ENCODE results near the gene BFSP2.

Gene BFSP2, protein sequence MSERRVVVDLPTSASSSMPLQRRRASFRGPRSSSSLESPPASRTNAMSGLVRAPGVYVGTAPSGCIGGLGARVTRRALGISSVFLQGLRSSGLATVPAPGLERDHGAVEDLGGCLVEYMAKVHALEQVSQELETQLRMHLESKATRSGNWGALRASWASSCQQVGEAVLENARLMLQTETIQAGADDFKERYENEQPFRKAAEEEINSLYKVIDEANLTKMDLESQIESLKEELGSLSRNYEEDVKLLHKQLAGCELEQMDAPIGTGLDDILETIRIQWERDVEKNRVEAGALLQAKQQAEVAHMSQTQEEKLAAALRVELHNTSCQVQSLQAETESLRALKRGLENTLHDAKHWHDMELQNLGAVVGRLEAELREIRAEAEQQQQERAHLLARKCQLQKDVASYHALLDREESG

DNA sequence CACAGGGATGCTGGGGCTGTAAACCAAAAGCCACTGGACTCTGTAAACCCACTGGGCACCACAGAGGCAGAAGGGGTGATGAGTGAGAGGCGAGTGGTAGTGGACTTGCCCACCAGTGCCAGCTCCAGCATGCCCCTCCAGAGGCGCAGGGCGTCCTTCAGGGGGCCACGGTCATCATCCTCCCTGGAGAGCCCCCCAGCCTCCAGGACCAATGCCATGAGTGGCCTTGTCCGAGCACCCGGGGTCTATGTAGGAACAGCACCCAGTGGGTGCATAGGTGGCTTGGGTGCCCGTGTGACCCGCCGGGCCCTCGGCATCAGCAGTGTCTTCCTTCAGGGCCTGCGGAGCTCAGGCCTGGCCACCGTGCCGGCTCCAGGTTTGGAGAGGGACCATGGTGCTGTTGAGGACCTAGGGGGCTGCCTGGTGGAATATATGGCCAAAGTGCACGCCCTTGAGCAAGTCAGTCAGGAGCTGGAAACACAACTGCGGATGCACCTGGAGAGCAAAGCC, at the start of gene BFSP2:
Gene BFSP2 (plus strand): TSS at position 51 of the 510 bp plus-strand sequence. CDS start 28 bp downstream, at position 79.
- Histone ChIP-seq H3K27me3 (ENCODE audit: control insufficient read depth, low read length) (no peaks in the 10 kb centered on the region), H3K4me2 (ENCODE audit: low read length) (no peak within 1 kb of the TSS)

DNA sequence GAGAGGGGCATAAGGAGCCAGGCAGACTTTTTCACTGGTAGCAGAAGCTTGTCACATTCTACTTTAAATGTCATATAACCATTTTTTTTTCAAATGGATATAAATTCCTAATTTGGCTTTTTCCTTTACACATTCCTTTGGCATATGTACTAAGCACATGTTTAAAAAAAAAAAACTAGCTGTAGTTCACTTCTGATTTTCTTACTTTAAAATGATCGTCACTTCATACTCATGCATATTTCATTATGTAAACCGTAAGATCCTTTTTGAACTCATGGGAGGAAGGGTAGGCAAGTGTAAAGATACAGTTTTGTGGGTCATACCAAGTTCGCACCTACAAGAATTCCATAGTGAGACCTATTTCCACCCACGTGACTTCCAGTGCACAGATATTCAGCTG, 45.1 kb upstream of the BFSP2 start:
- TF ChIP-seq EZH2phosphoT487 (IDR thresholded peaks at IDR 0.05; ENCODE audit: borderline replicate concordance, low read length), result no peak
- TF ChIP-seq, protein P1, sequence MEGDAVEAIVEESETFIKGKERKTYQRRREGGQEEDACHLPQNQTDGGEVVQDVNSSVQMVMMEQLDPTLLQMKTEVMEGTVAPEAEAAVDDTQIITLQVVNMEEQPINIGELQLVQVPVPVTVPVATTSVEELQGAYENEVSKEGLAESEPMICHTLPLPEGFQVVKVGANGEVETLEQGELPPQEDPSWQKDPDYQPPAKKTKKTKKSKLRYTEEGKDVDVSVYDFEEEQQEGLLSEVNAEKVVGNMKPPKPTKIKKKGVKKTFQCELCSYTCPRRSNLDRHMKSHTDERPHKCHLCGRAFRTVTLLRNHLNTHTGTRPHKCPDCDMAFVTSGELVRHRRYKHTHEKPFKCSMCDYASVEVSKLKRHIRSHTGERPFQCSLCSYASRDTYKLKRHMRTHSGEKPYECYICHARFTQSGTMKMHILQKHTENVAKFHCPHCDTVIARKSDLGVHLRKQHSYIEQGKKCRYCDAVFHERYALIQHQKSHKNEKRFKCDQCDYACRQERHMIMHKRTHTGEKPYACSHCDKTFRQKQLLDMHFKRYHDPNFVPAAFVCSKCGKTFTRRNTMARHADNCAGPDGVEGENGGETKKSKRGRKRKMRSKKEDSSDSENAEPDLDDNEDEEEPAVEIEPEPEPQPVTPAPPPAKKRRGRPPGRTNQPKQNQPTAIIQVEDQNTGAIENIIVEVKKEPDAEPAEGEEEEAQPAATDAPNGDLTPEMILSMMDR (IDR thresholded peaks at IDR 0.05; ENCODE audit: low read depth, low read length, poor library complexity, severe bottlenecking), result no peak
- Histone ChIP-seq H3K27me3 (ENCODE audit: control insufficient read depth, low read length) (peaks cover 9% of the 10 kb centered on the region), H3K27ac (ENCODE audit: low read depth, low read length) (no peak overlapping the region), H3K79me2 (ENCODE audit: control insufficient read depth, low read length) (no peaks in the 10 kb centered on the region), H3K4me3 (ENCODE audit: low read length) (no peak overlapping the region), H3K4me2 (ENCODE audit: low read length) (no peak overlapping the region), H3K9me3 (ENCODE audit: control insufficient read depth, insufficient read depth, low read length) (no peaks in the 10 kb centered on the region), H3F3A (ENCODE audit: control insufficient read depth, insufficient read depth) (no peaks in the 10 kb centered on the region), H3K36me3 (ENCODE audit: control insufficient read depth, low read length) (no peaks in the 10 kb centered on the region), H4K20me1 (ENCODE audit: control insufficient read depth, insufficient read depth, low read depth, low read length) (no peaks in the 10 kb centered on the region), H3K9me2 (replicated peaks; ENCODE audit: control insufficient read depth, low read length) (no peaks in the 10 kb centered on the region), H3K4me1 (ENCODE audit: control insufficient read depth, low read length) (no peaks in the 10 kb centered on the region)

More for the DNA sequence above, at the start of gene BFSP2:
- TF ChIP-seq, protein P1 (IDR thresholded peaks at IDR 0.05; ENCODE audit: low read depth, low read length, poor library complexity, severe bottlenecking), result no peak
- no peak for TF ChIP-seq EZH2phosphoT487 (IDR thresholded peaks at IDR 0.05; ENCODE audit: borderline replicate concordance, low read length)
- Histone ChIP-seq H4K20me1 (ENCODE audit: control insufficient read depth, insufficient read depth, low read depth, low read length) (no peaks in the 10 kb centered on the region), H3K36me3 (ENCODE audit: control insufficient read depth, low read length) (no peaks in the 10 kb centered on the region), H3K9me2 (replicated peaks; ENCODE audit: control insufficient read depth, low read length) (no peaks in the 10 kb centered on the region), H3K27ac (ENCODE audit: low read depth, low read length) (no peak within 1 kb of the TSS), H3F3A (ENCODE audit: control insufficient read depth, insufficient read depth) (no peaks in the 10 kb centered on the region), H3K4me3 (ENCODE audit: low read length) (no peak within 1 kb of the TSS), H3K79me2 (ENCODE audit: control insufficient read depth, low read length) (no peaks in the 10 kb centered on the region), H3K9me3 (ENCODE audit: control insufficient read depth, insufficient read depth, low read length) (no peaks in the 10 kb centered on the region), H3K4me1 (ENCODE audit: control insufficient read depth, low read length) (peaks cover 6% of the 10 kb centered on the region)

DNA sequence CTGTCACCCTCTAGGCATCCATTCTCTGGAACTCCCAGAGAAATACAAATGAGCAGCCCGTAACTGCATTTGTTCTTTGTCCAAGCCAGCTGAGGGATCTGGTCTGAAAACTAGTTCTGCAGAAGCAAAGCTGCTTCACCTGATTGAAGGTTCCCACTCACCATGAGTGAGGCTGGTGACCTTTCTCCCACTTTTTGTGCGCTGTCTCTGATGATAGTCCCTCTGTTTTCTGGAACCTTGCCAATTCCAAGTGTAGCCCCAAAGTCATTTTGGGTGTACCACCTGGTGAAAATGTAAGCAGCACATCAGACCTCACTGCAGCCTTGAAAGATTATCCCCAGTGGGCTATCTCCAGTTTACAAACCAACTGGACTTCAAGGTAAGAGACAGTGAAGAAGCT, 39.4 kb upstream of the BFSP2 start:
- H3K9me2 ChIP-seq (replicated peaks; ENCODE audit: control insufficient read depth, low read length), result no peaks in the 10 kb centered on the region
- no peaks in the 10 kb centered on the region for H3K36me3 ChIP-seq (ENCODE audit: control insufficient read depth, low read length)
- TF ChIP-seq, protein P1 (IDR thresholded peaks at IDR 0.05; ENCODE audit: low read depth, low read length, poor library complexity, severe bottlenecking), result no peak
- TF ChIP-seq EZH2phosphoT487 (IDR thresholded peaks at IDR 0.05; ENCODE audit: borderline replicate concordance, low read length), result no peak
- H3K27ac ChIP-seq (ENCODE audit: low read depth, low read length), result no peak overlapping the region
- H3K4me2 ChIP-seq (ENCODE audit: low read length), result no peak overlapping the region
- peaks cover 8% of the 10 kb centered on the region for H3K4me1 ChIP-seq (ENCODE audit: control insufficient read depth, low read length)
- H3K79me2 ChIP-seq (ENCODE audit: control insufficient read depth, low read length), result no peaks in the 10 kb centered on the region
- no peaks in the 10 kb centered on the region for H3K27me3 ChIP-seq (ENCODE audit: control insufficient read depth, low read length)
- H3K9me3 ChIP-seq (ENCODE audit: control insufficient read depth, insufficient read depth, low read length), result no peaks in the 10 kb centered on the region
- no peaks in the 10 kb centered on the region for H4K20me1 ChIP-seq (ENCODE audit: control insufficient read depth, insufficient read depth, low read depth, low read length)
- no peak overlapping the region for H3K4me3 ChIP-seq (ENCODE audit: low read length)
- H3F3A ChIP-seq (ENCODE audit: control insufficient read depth, insufficient read depth), result no peaks in the 10 kb centered on the region
